ENCODE data around the gene GDE1.

DNA sequence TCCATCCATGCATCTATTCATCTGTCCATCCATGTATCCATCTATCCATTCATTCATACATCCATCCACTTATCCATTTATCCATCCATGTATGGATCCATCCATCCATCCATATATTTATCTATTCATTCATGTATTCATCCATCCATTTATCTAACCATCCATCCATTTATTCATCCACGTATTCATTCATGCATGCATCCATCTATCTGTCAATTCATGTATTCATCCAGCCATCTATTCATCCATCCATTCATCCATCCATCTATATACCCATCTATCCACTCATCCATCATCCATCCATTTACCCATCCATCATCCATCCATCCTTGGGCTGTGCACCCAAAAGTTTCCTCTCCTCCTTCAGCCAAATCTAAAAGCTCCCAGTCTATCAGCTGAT, 43.4 kb downstream of the GDE1 start:
- TF ChIP-seq, protein P1, sequence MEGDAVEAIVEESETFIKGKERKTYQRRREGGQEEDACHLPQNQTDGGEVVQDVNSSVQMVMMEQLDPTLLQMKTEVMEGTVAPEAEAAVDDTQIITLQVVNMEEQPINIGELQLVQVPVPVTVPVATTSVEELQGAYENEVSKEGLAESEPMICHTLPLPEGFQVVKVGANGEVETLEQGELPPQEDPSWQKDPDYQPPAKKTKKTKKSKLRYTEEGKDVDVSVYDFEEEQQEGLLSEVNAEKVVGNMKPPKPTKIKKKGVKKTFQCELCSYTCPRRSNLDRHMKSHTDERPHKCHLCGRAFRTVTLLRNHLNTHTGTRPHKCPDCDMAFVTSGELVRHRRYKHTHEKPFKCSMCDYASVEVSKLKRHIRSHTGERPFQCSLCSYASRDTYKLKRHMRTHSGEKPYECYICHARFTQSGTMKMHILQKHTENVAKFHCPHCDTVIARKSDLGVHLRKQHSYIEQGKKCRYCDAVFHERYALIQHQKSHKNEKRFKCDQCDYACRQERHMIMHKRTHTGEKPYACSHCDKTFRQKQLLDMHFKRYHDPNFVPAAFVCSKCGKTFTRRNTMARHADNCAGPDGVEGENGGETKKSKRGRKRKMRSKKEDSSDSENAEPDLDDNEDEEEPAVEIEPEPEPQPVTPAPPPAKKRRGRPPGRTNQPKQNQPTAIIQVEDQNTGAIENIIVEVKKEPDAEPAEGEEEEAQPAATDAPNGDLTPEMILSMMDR (IDR thresholded peaks at IDR 0.05), result no peak
- TF ChIP-seq POLR2A (IDR thresholded peaks at IDR 0.05), result no peak
